DND-41 (cell line): ENCODE data around the gene FN3KRP.

ENCODE experiments used
- ATAC-seq: fragments of 200-7000 bp; cut with Tn5 transposase; 3 replicates; pipeline ENCODE4 v1.9.1; 2021; ENCODE audit warnings: low read depth; ENCODE audit not compliant: insufficient read depth
- DNase-seq: peaks from one replicate; pipeline ENCODE4 v3.0.0-alpha.2; 2020
- H2AFZ ChIP-seq: 2 replicates; pipeline ENCODE4 v1.6.0; 2012; ENCODE audit warnings: low read depth, low read length
- H3K27ac ChIP-seq: 2 replicates; pipeline ENCODE4 v1.5.1; 2012; ENCODE audit warnings: low read length, inconsistent platforms
- H3K27me3 ChIP-seq: fragments of 200-600 bp; sonication (generic); 2 replicates; pipeline ENCODE4 v1.6.0; 2012; ENCODE audit warnings: low read length, mild to moderate bottlenecking, inconsistent platforms; ENCODE audit not compliant: insufficient read depth, poor library complexity
- H3K36me3 ChIP-seq: 2 replicates; pipeline ENCODE4 v1.5.1; 2012; ENCODE audit warnings: low read length, inconsistent platforms; ENCODE audit not compliant: insufficient read depth
- H3K4me1 ChIP-seq: 2 replicates; pipeline ENCODE4 v1.5.1; 2012; ENCODE audit warnings: mild to moderate bottlenecking, low read length; ENCODE audit not compliant: insufficient read depth
- H3K4me2 ChIP-seq: 2 replicates; pipeline ENCODE4 v1.6.0; 2012; ENCODE audit warnings: mild to moderate bottlenecking, moderate library complexity, low read length, inconsistent platforms; ENCODE audit not compliant: insufficient read depth
- H3K4me3 ChIP-seq, 2 experiments: fragments of 200-600 bp in 1 of 2; shearing (Covaris generic) in 1 of 2; 2 replicates each; pipeline ENCODE4 v1.5.1; 2012 to 2016; ENCODE audit warnings: inconsistent platforms in 2 of 2, low read length in 2 of 2, mild to moderate bottlenecking in 2 of 2, low read depth in 1 of 2, moderate library complexity in 1 of 2
- H3K79me2 ChIP-seq: 2 replicates; pipeline ENCODE4 v1.6.0; 2012; ENCODE audit warnings: low read length, inconsistent platforms; ENCODE audit not compliant: insufficient read depth
- H3K9ac ChIP-seq: 2 replicates; pipeline ENCODE4 v1.6.0; 2012; ENCODE audit warnings: low read depth, mild to moderate bottlenecking, inconsistent platforms, low read length, moderate library complexity
- H3K9me3 ChIP-seq: 2 replicates; pipeline ENCODE4 v1.5.1; 2012; ENCODE audit warnings: low read length, moderate library complexity, mild to moderate bottlenecking, inconsistent platforms; ENCODE audit not compliant: insufficient read depth, severe bottlenecking
- H4K20me1 ChIP-seq: 2 replicates; pipeline ENCODE4 v1.6.0; 2012; ENCODE audit warnings: low read length; ENCODE audit not compliant: insufficient read depth
- EZH2 ChIP-seq: IDR thresholded peaks from 3 replicates; pipeline ENCODE4 v1.6.1; 2012; ENCODE audit warnings: borderline replicate concordance, low read depth, mild to moderate bottlenecking, moderate library complexity, low read length, inconsistent platforms; ENCODE audit not compliant: severe bottlenecking
- TF ChIP-seq, protein P1 (sequence below): IDR thresholded peaks from 2 replicates; pipeline ENCODE4 v1.5.1; 2012; ENCODE audit warnings: borderline replicate concordance, low read length, moderate library complexity, mild to moderate bottlenecking; ENCODE audit not compliant: poor library complexity, severe bottlenecking; ENCODE audit errors: extremely low read depth

Gene FN3KRP

DNA sequence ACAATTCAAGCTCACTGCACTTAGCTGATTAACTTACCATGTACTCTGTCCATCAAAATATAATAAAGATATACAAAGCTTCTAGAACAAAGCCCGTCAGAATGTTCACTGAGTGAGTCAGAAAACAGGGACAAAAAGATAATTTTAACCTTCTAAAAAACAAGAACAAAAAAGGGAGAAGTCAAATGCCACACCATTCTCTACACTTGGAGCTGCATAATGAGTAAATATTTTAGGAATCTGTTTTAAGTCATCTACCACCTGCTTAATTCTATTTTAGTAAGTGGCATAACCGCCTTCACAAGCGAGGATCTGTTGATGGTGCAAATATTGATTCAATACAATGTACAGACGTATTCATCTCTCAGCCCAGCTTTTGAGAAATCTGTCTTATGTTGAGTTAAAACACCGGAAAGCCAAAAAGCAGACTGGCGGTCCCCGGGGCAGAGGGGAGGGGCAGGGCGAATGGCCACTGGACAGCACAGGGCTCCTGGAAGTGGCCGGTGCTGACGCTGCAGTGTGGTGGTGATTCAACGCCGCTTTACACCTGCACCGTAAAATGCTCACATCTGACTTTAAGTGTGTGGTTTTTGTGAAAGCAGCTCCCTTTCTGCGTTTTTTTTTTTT is 38.1 kb upstream of the FN3KRP start:
- ATAC-seq (no peak), DNase-seq (no peak)
- H3K4me3 ChIP-seq: no peak overlapping the region
- H3K79me2 ChIP-seq: no peaks in the 10 kb centered on the region
- no peaks in the 10 kb centered on the region for H3K4me1 ChIP-seq
- peaks cover 3% of the 10 kb centered on the region; the same call in 1 of the 2 replicates for H4K20me1 ChIP-seq
- peaks cover 2% of the 10 kb centered on the region for H3K9me3 ChIP-seq
- H3K27ac ChIP-seq: no peak overlapping the region
- no peak for TF ChIP-seq EZH2
- TF ChIP-seq, protein P1, sequence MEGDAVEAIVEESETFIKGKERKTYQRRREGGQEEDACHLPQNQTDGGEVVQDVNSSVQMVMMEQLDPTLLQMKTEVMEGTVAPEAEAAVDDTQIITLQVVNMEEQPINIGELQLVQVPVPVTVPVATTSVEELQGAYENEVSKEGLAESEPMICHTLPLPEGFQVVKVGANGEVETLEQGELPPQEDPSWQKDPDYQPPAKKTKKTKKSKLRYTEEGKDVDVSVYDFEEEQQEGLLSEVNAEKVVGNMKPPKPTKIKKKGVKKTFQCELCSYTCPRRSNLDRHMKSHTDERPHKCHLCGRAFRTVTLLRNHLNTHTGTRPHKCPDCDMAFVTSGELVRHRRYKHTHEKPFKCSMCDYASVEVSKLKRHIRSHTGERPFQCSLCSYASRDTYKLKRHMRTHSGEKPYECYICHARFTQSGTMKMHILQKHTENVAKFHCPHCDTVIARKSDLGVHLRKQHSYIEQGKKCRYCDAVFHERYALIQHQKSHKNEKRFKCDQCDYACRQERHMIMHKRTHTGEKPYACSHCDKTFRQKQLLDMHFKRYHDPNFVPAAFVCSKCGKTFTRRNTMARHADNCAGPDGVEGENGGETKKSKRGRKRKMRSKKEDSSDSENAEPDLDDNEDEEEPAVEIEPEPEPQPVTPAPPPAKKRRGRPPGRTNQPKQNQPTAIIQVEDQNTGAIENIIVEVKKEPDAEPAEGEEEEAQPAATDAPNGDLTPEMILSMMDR: no peak
- H3K27me3 ChIP-seq: no peaks in the 10 kb centered on the region
- no peak overlapping the region for H3K9ac ChIP-seq
- no peak overlapping the region for H3K4me2 ChIP-seq
- no peaks in the 10 kb centered on the region for H3K36me3 ChIP-seq
- H2AFZ ChIP-seq: no peak overlapping the region

DNA sequence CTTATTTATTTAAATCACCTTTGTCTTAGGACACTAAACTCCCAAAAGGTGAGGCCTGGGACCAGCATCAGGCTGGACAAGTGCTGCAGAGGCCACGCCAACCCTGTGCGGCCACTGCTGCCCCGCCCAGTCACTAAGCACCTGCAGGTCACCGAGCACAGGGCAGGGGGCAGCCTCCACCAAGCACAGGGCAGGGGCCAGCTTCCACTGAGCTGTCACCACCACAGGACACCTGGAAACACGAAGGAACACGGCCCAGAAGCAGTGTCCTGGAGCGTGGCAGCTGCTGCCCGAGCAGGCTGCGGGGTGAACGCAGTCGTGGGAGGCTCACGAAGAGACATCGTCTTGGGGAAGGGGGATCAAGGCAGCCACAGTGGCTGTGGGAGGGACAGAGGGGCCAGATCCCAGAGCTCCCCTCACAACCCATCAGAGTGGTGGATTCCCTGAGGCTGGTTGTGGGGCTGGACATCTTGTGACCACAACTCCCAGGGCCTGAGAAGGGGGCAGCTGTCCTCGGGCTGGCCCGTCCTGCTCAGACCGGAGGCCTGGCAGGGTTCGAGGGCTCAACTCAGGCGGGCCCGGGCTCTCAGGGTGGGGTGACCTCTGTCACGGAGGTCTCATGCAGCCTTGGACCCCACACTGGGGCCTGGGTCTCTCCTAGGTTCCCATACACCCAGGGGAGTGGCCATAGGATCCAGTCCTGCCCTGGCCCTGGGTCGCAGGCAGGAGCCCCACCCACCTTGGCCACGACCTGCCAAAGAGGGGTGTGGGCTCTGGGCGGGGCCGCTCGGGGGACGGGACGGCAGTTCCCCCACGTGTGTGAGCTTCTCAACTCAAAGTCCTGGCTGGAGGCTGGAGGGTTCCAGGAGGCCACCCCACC is 36.7 kb upstream of the FN3KRP start:
- Histone ChIP-seq H3K27ac (no peak overlapping the region), H3K36me3 (no peaks in the 10 kb centered on the region), H3K4me1 (no peaks in the 10 kb centered on the region), H3K4me2 (no peak overlapping the region), H3K27me3 (no peaks in the 10 kb centered on the region), H3K79me2 (no peaks in the 10 kb centered on the region), H3K4me3 (no peak overlapping the region), H2AFZ (no peak overlapping the region), H3K9me3 (peaks cover 2% of the 10 kb centered on the region), H3K9ac (no peak overlapping the region), H4K20me1 (peaks cover 3% of the 10 kb centered on the region; the same call in 1 of the 2 replicates)
- ATAC-seq (no peak), DNase-seq (no peak)
- no peak for TF ChIP-seq EZH2
- TF ChIP-seq, protein P1: peak; percentile 4

DNA sequence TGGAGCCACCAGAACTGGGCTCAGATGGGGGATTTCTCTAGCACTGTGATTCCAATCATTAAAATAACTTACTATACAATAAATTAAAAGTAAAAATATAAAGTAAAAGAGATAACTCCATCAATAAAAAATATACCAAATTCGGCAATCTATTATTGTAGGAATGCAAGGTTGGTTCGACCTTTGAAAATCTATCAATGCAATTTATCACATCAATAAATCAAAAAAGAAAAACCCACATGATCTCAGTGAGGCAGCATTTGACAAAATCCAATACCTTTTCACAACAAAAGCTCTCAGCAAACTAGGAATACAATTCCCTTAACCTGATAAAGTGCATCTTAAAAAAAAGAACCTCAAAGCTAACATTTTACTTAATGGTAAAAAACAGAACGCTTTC is 35.0 kb upstream of the FN3KRP start:
- Histone ChIP-seq H3K4me2 (no peak overlapping the region), H3K27me3 (no peaks in the 10 kb centered on the region), H3K27ac (no peak overlapping the region), H3K4me3 (no peak overlapping the region), H3K36me3 (no peaks in the 10 kb centered on the region), H3K79me2 (no peaks in the 10 kb centered on the region), H2AFZ (no peak overlapping the region), H3K9ac (no peak overlapping the region), H3K4me1 (no peaks in the 10 kb centered on the region), H3K9me3 (peaks cover 2% of the 10 kb centered on the region), H4K20me1 (no peaks in the 10 kb centered on the region)
- DNase-seq: no peak
- ATAC-seq: no peak
- TF ChIP-seq, protein P1: no peak
- no peak for TF ChIP-seq EZH2
